Keratinocyte (primary cell): ENCODE data around the gene PCIF1.

Experiments
- EZH2 ChIP-seq: IDR thresholded peaks from one replicate; pipeline ENCODE4 v1.6.1; 2012; ENCODE audit warnings: inconsistent platforms, mild to moderate bottlenecking, low read length, moderate library complexity
- TF ChIP-seq, protein P1 (sequence below), 3 experiments: IDR thresholded peaks in 1 of 3; conservative IDR thresholded peaks in 1 of 3; optimal IDR thresholded peaks in 1 of 3; 2 replicates in 2 of 3; 3 replicates in 1 of 3; pipeline versions ENCODE3 to v1.5.1; 2011; ENCODE audit warnings: low read length in 3 of 3, mild to moderate bottlenecking in 3 of 3, moderate library complexity in 2 of 3, control low read depth in 1 of 3, inconsistent platforms in 1 of 3; ENCODE audit not compliant: insufficient read depth in 2 of 3; ENCODE audit errors: extremely low read depth in 1 of 3

DNA sequence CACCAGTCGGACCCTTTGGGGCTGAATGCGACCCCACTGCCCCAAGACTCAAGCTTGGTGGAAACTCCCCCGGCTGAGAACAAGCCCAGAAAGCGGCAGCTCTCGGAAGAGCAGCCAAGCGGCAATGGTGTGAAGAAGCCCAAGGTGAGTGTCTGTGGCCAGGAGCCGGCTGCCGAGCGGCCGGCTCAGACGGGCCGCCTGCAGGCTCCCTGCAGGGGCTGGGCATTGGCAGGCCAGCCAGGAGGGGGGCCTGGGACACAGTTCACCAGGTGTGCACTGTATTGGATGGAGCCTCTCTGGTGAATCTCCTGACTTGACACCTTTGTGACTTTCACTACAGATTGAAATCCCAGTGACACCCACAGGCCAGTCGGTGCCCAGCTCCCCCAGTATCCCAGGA, 6.0 kb downstream of the PCIF1 start:
- TF ChIP-seq, protein P1, sequence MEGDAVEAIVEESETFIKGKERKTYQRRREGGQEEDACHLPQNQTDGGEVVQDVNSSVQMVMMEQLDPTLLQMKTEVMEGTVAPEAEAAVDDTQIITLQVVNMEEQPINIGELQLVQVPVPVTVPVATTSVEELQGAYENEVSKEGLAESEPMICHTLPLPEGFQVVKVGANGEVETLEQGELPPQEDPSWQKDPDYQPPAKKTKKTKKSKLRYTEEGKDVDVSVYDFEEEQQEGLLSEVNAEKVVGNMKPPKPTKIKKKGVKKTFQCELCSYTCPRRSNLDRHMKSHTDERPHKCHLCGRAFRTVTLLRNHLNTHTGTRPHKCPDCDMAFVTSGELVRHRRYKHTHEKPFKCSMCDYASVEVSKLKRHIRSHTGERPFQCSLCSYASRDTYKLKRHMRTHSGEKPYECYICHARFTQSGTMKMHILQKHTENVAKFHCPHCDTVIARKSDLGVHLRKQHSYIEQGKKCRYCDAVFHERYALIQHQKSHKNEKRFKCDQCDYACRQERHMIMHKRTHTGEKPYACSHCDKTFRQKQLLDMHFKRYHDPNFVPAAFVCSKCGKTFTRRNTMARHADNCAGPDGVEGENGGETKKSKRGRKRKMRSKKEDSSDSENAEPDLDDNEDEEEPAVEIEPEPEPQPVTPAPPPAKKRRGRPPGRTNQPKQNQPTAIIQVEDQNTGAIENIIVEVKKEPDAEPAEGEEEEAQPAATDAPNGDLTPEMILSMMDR (optimal IDR thresholded peaks at IDR 0.05 in 1 of 3, IDR thresholded peaks at IDR 0.05 in 1 of 3, conservative IDR thresholded peaks at IDR 0.05 in 1 of 3; ENCODE audit: extremely low read depth in 1 of 3, insufficient read depth in 2 of 3, low read length in 3 of 3), result no peak
- TF ChIP-seq EZH2, result no peak
